Measurements from ENCODE around the gene MAPK8.

MAPK8 gene

DNA sequence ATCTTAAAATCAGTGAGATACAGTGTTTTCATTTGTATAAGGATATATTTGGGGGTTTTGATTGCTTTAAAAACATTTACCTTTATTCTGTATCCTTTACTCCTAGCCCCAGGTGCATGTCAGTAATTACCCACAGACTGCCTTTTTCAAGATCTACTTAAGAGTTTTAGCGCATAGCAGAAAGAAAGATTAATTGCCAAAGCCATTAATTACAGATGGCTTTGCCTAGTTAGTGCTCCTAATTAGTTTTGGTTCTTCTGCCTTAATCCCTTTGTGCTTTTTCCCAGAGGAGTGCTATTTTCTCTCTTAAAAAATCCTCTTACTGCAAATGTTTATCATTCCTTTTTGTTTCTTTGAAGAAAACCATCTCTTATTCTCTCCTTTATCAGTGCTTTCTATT, 122.8 kb downstream of the MAPK8 start:
- Histone ChIP-seq H3K4me3 (ENCODE audit: low read depth in 1 of 2, low read length in 1 of 2) (no peak overlapping the region), H3K36me3 (peaks cover 10% of the 10 kb centered on the region), H3K27ac (no peak overlapping the region), H3K4me1 (ENCODE audit: control insufficient read depth in 1 of 2, insufficient read depth in 1 of 2, low read depth in 1 of 2, low read length in 1 of 2) (no peaks in the 10 kb centered on the region), H3K9me3 (no peaks in the 10 kb centered on the region), H3K27me3 (no peaks in the 10 kb centered on the region)
- TF ChIP-seq, protein P1, sequence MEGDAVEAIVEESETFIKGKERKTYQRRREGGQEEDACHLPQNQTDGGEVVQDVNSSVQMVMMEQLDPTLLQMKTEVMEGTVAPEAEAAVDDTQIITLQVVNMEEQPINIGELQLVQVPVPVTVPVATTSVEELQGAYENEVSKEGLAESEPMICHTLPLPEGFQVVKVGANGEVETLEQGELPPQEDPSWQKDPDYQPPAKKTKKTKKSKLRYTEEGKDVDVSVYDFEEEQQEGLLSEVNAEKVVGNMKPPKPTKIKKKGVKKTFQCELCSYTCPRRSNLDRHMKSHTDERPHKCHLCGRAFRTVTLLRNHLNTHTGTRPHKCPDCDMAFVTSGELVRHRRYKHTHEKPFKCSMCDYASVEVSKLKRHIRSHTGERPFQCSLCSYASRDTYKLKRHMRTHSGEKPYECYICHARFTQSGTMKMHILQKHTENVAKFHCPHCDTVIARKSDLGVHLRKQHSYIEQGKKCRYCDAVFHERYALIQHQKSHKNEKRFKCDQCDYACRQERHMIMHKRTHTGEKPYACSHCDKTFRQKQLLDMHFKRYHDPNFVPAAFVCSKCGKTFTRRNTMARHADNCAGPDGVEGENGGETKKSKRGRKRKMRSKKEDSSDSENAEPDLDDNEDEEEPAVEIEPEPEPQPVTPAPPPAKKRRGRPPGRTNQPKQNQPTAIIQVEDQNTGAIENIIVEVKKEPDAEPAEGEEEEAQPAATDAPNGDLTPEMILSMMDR (IDR thresholded peaks at IDR 0.05): no peak

DNA sequence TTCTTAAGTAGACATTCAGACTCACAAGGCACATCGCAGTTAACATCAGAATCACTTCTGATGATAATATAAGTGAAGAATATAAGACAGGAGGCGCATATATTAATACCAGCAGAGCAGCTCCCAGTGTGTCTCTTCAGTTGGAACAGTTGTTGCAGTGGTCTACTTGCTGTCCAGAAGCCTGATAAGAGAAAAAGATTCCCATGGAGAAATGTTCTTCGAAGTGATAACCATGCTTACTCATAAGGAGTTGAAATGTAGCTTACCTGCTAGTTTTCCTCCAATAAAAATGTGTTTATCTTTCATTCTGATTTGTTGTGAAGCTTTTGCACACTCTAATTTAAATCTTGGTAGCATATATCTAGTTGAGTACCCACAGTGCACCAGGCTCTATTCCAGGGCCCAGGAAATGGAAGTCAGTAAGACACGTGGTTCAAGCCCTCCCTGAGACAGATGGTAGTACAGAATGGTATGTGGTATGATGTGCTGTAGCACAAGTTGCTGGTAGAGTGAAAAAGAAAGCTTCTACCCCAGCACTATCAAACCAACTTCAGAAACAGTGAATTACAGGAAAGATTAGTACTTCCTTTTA, 124.0 kb downstream of the MAPK8 start:
- H3K36me3 ChIP-seq: peaks cover 10% of the 10 kb centered on the region
- H3K9me3 ChIP-seq: no peaks in the 10 kb centered on the region
- H3K27me3 ChIP-seq: no peaks in the 10 kb centered on the region
- H3K4me1 ChIP-seq (ENCODE audit: control insufficient read depth in 1 of 2, insufficient read depth in 1 of 2, low read depth in 1 of 2, low read length in 1 of 2): no peaks in the 10 kb centered on the region
- no peak overlapping the region for H3K27ac ChIP-seq
- no peak overlapping the region for H3K4me3 ChIP-seq (ENCODE audit: low read depth in 1 of 2, low read length in 1 of 2)
- TF ChIP-seq, protein P1 (IDR thresholded peaks at IDR 0.05): no peak

DNA sequence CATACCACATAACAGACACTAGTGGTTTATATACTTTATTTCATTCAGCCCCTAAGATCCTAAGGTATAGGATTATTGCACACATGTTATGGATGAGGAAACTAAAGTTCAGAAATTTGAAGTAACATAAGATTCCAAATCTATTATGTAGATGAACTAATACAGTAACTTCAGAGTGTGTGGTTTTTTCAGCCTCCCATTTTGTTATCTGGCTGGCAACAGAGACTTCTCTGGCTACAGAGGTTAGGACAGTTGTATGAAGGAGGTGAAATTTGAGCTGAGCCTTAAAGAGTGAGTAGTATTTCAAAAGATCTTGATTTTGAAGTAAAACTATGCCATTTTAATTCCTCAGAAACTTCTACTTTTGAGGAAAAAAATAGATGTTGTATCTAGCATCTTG, 125.4 kb downstream of the MAPK8 start:
- Histone ChIP-seq H3K4me1 (ENCODE audit: control insufficient read depth in 1 of 2, insufficient read depth in 1 of 2, low read depth in 1 of 2, low read length in 1 of 2) (no peaks in the 10 kb centered on the region), H3K9me3 (no peaks in the 10 kb centered on the region), H3K4me3 (ENCODE audit: low read depth in 1 of 2, low read length in 1 of 2) (no peak overlapping the region), H3K36me3 (peaks cover 19% of the 10 kb centered on the region), H3K27ac (no peak overlapping the region), H3K27me3 (no peaks in the 10 kb centered on the region)
- TF ChIP-seq, protein P1 (IDR thresholded peaks at IDR 0.05): no peak

DNA sequence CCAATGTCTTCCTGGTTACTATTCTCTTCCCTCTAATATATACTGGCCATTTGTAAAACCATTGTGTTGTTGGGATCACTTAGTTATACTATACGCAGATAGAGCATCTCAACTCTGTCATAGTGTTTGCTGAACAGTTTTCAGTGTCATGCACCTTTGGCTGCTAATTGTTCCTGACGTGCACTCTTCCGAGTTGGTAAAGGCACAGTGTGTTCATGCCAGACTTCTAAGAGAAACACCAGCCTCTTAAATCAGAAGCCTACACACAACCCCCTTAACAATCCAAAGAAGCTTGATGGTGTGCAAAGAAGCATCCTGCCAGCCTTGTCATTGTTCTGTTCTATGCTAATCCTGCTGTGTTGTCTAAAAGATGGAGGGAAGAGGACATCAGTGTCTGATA, 131.1 kb downstream of the MAPK8 start:
- H3K27ac ChIP-seq: no peak overlapping the region
- H3K36me3 ChIP-seq: peaks cover 14% of the 10 kb centered on the region
- no peaks in the 10 kb centered on the region for H3K4me1 ChIP-seq (ENCODE audit: control insufficient read depth in 1 of 2, insufficient read depth in 1 of 2, low read depth in 1 of 2, low read length in 1 of 2)
- no peak overlapping the region for H3K4me3 ChIP-seq (ENCODE audit: low read depth in 1 of 2, low read length in 1 of 2)
- no peaks in the 10 kb centered on the region for H3K27me3 ChIP-seq
- TF ChIP-seq, protein P1 (IDR thresholded peaks at IDR 0.05): no peak
- H3K9me3 ChIP-seq: no peaks in the 10 kb centered on the region

DNA sequence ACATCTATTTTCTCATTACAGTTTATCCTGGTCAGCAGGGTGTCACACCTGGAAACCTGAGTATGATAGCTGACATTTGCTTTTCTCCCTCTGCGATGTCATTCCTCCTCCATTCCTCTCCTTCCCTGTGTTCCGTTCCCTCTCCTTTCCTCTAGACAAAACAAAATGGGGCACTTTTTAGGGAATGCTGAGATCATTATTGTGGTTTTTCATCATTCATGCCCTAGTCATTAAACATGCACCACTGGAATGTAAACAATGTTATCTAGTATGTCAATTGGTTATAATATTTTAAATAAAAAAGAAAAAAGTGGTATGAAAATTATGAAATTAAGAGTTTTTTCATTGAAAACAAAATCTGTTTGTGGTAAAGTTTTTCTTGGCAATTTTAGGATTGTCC, 132.6 kb downstream of the MAPK8 start:
- Histone ChIP-seq H3K9me3 (no peaks in the 10 kb centered on the region), H3K4me1 (ENCODE audit: control insufficient read depth in 1 of 2, insufficient read depth in 1 of 2, low read depth in 1 of 2, low read length in 1 of 2) (no peaks in the 10 kb centered on the region), H3K36me3 (peaks cover 14% of the 10 kb centered on the region), H3K27ac (no peak overlapping the region), H3K27me3 (no peaks in the 10 kb centered on the region), H3K4me3 (ENCODE audit: low read depth in 1 of 2, low read length in 1 of 2) (no peak overlapping the region)
- TF ChIP-seq, protein P1 (IDR thresholded peaks at IDR 0.05): no peak
